NCI-H748 treated with DMSO at 0.1 percent for 48 hours (cell line): Measurements from ENCODE around the gene RPL36A.

Experiments used
- DNase-seq: peaks from one replicate; lab custom pipeline; 2025; lab: John Stamatoyannopoulos, UW

RPL36A gene

DNA sequence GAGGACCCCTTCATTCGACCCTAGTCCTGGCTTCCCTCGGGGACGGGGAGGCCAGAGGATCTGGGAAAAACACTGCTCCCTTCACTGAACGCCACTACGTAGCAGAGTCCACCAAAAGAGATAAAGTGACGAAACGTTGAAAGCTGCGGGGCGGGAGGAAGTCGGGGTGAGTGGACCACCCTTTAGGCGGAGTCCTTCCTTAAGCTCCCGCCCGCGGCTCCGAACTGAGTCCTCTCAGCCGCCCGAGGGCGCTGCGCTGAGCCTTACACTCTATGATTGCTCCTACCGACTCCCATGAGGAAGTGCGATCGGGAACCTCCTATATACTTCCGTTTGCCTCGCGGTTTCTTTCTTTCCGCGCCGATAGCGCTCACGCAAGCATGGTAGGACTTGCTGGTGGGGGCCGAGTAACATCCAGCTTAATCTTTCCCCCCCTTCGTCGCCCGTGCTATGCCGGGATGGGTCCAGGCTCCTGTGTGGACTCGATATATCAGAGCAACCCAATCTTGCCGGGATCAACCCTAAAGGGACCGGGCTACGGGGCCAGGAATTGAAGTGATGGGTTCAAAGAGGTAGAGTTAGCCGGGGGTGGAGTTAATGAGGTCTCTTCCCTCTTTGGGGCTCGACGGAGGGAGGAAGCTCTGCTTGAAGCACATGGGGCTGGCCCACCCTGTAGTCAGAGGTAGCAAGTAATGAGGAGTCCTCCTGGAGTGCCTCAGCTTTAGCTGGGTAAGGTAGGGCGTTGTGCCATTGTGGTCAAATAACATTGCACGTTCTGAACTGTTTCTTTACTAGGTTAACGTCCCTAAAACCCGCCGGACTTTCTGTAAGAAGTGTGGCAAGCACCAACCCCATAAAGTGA lies at the start of gene RPL36A:
Gene RPL36A (plus strand): TSS at position 348 of the 862 bp plus-strand sequence. CDS start 33 bp downstream, at position 381.
- DNase-seq: peak; percentile 78

DNA sequence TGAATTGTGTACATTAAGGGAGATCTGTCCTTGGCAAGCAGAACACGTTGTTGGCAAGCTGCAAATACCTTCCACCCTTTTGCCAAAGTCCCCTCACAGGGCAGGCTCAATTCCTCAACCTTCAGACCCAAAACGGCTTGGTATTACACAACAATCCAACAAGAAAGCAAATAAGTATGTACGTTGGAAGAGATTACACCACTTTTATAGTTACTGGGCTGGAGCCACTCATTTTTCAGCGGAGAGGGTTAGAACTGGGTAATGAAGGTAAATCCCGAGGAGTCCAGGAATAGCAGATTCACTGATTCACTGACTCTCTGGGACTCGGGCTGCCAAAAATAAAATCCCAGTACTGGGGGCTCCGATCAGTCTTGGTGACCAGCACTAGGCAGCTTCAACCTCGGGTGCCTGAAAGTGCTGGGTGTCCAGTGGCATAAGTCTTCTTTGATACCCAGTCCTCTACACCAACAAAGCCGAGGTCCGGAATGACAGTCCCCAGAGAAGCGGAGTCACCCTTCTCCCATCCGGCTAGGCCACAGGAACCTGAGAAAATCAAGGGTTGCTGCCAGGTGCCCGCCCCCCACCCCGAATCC lies 42.9 kb upstream of the RPL36A start:
- no peak for DNase-seq

DNA sequence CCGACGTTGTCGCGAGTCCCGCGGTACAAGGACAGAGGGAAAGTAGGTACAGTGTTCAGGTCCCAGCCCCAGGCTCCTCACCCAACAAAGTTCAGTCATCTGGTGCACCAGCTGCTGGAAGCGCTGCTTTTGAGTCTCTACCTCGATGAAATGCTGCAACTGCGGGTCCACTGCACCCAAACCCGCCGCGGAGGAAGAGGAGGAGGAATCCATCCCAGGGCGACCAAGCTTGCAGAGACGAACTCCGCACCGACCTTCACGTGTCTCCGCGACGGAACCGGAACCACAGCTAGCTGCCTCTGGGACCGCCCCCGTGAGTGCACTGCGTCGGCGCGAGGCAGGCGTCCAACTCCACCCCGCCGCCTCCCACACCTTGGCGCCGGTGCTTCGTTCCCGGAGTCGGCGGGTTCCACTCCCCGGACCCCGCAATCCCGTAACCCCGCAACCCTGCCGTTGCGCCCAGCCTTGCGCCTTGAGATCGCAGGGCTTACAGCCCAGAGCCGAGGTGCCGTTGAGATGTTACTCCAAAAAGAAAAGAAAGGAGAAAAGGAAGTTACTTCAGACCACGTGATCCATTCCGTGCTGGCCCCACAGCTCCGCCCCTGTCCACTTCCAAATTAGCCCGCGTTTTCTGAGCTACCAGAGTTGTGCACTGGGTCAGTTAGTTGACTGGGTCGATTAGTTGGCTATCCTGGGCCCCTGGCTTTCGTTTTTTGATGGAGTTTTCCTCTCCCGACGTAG lies 42.2 kb upstream of the RPL36A start, which contains the start of gene TIMM8A:
Gene TIMM8A (minus strand): TSS at position 291 of the 741 bp plus-strand sequence. CDS start 78 bp downstream, at position 213.
- DNase-seq: peak; percentile 33

DNA sequence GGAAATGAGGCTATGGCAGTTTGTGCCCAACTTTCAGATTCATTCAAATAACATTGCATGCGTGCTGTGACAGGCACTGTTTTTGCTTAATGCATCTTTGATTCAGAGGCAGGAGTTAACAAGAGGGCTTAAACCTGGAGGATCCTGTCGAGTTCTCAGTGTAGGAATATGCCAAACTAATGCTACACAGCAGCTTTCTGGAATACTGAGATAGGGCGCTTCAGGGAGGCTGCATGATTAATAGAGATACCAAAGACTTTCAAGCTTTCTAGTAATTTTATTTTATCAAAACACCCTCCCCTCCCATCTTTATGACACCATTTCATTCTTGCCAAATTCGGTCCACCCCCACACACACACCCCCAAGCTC lies 41.6 kb upstream of the RPL36A start:
- no peak for DNase-seq

DNA sequence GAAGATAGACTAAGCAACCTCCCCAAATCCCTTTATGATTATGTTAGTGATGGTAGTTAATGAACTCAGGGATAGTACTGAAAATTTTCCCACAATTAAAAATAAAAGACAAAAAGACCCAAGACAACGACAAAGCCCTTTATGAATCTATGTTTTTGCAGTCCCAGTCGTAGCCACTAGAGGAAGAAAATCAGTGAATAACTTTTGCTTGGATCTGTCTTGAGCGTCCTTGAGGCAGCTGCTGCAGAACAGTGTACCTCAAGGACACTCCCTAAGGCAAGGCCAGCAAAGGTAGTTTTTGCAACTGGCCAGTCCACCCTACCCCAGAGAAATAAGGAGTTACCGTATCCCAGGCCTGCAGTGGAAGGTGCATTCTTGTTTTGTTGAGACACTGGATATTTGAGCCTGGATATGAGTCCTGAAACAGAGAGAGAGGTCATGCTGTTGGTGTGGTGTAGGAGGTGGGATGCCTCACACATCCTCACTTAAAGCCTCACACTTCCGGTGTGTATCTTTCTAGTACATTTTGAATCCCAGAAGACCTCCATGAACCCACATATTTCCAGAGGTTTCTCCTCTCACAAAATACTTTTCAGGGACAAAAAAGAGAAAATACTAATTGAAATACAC lies 33.5 kb upstream of the RPL36A start:
- no peak for DNase-seq

DNA sequence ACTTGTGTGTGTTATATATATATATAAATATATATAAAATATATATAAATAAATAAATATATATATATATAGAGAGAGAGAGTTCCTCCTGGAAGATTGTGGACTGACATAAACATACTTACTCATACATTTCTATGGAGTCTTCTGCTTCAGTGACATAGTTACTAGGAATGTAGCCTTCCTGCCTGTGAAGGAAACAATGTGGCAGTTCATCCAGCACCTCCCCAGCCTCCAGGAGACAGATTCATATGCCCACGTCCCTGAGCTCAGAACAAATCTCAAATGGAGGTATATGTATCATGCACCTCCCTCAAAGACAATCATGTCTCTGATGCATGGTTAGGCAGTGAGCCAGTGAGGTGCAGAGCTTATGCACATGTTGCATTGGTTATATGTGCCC lies 30.8 kb upstream of the RPL36A start:
- DNase-seq: no peak

DNA sequence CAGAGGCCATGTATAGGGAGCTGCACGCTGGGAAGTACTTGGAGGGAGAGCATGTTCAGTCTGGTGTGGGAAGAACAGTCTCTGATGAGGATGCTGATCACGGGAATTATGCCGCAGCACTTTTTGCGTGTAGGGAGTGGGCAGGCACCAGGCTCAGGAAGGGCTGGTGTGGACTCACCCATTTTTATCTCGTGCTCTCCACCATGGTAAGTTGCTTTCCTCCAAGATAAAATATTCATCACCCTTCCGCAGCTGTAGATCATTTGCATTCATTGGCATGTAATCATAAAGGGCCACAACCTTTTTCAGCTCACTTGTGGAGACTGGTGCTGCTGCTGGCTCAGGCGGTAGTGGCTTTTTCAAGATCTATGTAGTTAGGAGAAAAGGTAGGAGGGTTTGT lies 30.4 kb upstream of the RPL36A start:
- no peak for DNase-seq

DNA sequence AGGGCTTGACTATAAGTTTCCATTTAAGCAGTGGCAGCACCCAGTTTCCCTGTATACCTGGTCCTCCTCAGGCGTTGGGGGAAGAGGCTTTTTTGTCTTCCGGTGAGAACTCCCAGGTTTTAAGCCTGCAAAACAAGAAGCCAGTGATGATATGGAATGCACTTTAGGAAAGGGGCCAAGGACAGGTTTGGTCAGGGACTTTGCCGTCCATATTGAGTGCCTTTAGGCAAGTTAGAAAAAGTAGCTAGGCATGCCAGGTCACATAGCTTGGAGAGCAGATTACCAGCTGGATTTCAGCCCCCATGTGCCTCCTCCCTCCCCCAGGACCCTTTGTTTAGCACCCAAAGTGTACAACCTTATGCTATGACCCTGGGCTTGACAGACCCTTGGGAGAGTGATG lies 28.7 kb upstream of the RPL36A start:
- DNase-seq: no peak

DNA sequence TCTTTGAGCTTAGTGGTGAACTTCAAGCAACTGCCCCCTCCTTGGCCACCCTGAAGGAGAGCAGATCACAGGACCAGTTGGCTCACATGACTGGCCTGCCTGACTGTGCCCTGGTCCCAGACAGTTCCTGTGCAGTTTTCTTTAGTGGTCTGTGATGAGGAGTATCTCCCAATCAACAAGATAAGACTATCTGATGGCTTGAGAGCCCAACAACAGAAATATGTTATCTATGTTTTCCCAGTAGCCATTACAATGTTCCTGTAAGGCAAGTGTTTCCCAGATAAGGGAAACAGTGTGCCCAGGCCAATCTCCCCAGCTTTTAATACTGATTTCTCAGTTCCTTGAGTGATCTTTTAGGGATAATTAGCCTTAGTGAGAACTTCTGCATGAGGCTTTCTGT lies 28.1 kb upstream of the RPL36A start:
- DNase-seq: no peak

DNA sequence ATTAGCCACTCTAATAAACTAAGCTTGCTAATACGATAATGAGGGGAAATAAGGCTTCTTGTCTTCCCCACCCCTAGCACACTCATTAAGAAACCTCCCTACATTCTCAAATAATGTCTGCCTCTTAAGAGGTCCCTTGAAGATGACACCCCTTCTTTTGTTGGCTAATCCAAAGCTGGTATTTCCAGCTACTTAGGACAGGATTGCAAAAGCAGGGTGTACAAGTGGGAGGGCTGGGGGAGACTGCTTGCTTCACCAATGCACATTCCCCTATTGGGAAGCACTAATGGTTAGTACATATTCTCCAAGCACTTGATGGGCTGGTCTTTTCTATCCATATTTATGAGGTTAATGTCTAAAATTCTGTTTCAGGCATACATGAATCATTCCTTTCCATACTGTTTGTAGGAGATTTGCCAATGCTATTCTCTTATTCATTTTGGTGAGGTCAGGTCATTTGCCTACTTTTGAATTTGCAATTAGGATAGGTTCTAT lies 25.5 kb upstream of the RPL36A start:
- no peak for DNase-seq

DNA sequence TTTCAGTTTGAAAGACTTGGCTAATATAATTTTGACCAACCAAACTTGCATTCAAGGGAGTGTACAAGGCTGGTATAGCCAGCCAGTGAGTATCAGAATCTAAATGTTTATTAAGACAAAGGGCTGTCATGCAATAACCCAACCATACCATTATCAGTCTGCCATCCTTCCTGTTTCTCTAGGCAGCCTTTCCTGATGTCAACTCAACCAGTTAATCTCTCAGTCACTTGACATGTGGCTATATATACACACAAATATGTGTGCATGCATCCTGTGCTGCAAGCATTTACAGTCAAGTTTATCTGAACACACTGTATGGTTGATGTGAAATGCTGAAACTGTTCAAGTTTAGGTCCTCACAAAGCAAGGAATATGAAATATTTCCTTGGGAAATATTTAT lies 22.0 kb upstream of the RPL36A start:
- no peak for DNase-seq

DNA sequence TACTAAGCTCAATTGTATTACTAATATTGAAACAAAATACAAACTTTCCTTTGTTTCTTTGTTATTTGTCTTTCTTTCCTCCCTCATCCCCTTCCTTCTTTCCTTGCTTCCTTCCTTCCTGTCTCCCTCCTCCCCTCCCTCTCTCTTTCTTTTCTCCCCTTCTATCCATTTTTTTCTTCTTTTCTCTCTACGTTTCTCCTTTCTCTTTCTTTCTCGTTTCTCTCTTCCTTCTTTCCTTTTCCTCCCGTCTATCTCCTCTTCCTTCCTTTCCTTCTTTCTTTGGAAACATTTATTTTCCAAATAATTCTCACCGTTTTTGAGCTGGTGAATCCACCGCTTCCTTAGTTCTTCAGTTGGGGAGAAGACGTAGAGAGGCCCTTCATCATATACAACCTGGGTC lies 21.1 kb upstream of the RPL36A start:
- DNase-seq: no peak

DNA sequence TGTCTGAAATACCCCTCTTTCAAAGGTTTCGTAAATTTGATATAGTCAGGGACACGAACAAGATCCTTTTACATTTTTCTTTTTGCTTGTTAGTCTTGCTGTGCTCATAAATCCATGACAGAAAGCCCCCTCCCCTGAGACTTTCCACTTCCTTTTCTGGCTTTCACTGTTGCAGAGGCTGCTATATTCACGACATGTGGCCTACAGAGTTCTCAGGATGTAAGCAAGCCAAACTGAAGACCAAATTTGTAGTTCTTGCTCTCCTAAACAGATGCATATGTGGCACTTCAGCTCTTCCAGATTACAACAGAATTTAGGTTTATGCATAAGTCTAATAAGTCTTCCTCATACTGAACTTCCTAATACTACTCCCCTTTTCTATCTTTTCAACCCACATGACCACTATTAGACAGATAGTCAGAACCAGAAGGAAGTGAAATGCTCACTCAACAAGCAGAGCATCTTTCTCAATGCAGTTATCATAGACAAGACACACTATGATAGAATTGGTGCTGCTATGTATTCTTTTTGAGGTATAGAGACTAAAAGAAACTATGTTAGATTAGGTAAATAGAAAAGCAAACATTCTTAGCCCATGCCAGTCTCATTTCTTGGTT lies 19.8 kb upstream of the RPL36A start:
- DNase-seq: no peak

DNA sequence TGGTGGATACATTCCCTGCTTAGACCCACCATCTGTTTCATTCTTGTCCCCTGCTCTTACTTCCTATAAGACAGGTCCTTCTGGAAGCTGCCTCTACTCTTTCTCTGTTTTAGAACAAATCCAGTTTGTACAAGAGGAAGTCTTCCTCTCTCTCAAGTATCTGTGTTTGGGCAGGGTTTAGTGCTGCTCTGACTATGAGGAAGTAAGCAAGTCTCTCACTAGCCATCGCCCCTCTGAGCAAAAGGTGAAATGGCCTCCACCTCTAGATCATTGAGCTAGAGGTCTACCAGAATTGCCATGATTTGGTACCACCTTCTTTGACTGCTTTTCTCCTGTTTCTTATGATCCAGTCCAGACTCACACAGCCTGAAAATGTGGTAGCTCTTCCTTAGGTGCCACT lies 13.3 kb upstream of the RPL36A start:
- no peak for DNase-seq

DNA sequence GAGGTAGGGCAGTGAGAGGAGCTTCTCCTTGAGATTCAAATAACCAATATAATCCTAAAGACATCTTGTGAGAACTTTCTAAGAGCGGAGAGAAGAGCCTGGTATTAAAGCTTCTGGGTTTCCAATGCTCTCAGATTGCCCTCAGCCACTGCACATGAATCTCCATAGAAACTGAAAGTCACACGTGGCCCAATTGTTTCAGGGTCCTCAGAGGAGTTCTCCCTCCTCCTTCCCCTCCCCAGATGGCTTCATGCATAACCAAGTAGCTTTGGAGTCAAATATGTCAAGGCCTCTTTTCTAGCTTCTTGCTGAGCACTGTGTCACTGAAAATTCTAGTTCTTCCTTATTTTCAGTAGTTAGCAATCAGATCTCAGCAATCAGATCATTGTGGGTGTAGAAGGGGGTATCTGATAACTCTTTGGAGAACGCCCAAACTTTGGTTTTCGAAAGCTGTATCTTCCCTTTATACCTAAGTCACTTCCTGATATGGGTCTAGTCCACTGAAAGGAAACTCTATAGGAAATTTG lies 7.1 kb upstream of the RPL36A start:
- DNase-seq: no peak

DNA sequence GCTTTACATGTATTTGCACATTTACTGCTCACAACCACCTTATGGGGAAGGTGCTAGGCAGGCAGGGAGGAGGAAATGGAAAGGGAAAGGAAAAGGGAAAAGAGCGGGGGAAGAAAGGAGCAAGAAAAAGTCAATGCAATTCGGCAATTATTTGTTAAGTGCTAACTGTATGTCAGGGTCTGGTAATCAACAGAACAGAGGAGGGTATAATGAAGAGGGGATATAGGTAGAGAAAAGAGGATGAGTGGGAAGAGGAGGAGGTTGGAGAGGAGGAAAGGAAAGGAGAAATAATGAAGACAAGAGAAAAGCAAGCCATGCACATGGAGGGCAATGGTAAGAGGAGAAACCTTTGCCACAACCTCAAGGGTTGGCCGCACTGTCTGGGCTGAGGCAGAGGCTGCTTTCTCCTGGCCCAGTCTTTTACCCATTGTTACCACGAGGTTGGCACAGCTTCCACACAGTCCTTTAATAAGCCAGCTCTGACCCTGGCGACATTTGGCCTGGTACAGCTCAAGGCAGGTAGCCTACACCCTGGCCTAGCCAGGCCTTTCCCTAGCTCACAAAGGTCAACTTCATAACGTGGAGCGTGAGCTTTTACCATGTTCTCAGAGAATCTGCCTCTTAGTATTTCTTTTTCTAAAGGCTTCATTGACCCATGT lies 5.7 kb upstream of the RPL36A start:
- DNase-seq: no peak

DNA sequence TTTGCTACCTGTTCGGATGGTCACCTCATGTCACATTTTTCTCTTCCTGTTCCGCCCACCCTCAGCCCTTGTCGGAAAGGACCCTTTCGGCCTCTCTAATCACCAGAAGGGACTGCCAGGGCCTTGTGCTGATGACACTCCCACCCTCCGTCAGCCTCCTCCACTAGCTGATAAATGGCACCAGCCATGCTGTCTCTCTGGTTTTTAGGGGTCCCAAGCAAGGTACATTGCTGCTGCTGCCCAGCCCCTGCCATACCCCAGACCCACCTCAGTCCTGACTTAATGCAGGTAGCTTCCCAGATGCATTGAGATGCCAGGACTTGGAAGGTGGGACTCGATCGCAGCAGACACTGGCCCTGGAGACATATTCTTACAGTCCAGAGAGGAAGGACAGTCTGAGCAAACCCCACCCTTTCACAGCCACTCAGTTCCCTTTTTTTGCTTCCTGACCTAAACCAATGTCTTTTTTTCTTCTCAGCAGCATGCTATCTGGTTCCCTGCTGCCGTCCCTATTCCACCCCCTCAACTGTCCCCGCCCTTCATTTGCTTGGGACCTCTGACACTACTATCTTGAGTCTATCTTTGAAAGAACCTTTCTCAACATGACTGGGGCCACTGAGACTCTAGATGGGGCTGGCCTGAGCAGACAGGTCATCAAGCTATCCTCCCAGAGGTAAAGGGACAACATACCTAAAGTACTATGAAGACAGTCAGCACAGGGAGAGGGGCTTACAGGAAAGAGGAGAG lies 4.8 kb upstream of the RPL36A start, which contains the start of gene BTK:
Gene BTK (minus strand): TSS at position 397 of the 747 bp plus-strand sequence. CDS start 10,907 bp downstream, outside the sequence.
- no peak for DNase-seq

DNA sequence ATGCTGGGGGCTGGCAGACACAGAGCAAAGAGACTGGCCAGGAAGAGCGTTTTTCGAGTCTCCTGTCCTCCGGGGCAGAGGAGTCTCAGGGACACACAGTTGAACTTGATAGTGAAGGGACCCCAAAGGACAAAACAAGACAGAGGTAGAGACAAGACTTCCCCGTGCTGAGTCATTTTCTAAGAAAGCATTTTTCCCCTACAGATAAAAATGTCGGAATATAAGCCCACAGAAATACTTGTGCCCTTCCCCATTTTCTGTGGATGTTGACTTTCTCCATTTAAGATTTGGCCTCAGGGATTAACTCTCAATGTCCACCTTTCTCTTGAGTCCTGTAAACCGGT lies 4.3 kb upstream of the RPL36A start:
- no peak for DNase-seq

DNA sequence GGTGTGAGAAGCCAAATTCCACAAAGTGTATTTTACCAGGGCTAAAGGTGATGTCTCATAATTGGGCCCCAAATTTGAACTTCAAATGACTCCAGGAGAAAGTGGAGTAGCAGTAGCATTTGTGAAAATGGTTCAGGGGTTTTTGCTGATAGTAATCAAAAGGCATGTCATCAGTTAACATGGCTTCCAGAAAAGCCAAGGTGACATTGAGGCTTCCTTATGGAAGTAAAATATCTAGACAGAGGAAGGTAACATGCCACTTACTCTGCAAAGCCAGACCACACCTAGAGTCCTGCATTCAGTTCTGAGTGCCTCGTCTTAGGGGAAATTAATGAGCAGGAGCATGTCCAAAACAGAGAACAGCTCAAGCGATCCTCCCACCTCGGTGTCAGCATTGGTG lies 2.2 kb upstream of the RPL36A start:
- no peak for DNase-seq

DNA sequence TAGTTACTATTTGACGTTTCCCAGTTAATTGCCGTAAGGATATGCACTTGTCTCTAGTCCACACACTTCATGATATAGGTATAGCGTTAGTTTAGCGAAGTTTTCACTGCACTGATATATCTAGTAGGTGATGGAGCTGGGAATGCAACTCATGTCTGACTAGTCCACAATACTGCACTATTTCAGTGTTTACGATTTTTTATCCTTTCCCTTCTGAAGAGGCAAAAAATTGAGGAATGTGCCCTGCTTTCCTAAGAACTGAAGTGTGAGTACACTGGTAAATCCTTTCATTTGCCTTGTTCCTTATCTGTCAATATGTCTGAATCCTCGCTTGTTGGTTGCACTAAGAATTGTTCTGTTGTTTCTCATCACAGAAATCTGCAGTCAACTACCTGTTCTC lies 1.0 kb downstream of the RPL36A start:
- DNase-seq: no peak
